Common myeloid progenitor, CD34-positive (primary cell): ENCODE results near the gene GSTK1.

Experiments
- CTCF ChIA-PET: fragments of 350-600 bp; sonication (Branson Sonifier 250); formaldehyde crosslinking; loops from one replicate; lab custom pipeline; 2021; ENCODE audit warnings: antibody characterized with exemption; lab: Charles Lee
- POLR2A ChIA-PET: fragments of 350-600 bp; sonication (Branson Sonifier 250); formaldehyde crosslinking; loops from one replicate; lab custom pipeline; 2021; ENCODE audit warnings: antibody characterized with exemption; lab: Charles Lee
- DNase-seq, 3 donors: peaks; one replicate each; pipeline versions ENCODE4 v3.0.0 to v3.0.0-alpha.2; 2013
- H3K27ac ChIP-seq, 2 experiments: 1 replicate in 1 of 2; 2 replicates in 1 of 2; pipeline ENCODE4 v1.7.0; 2013; ENCODE audit warnings: inconsistent platforms in 2 of 2, low read length in 2 of 2, mild to moderate bottlenecking in 2 of 2, low read depth in 1 of 2, moderate library complexity in 1 of 2; ENCODE audit not compliant: severe bottlenecking in 2 of 2, insufficient read depth in 1 of 2, poor library complexity in 1 of 2
- H3K27me3 ChIP-seq, 5 experiments: replicated peaks in 2 of 5; 1 replicate in 3 of 5; 2 replicates in 2 of 5; pipeline versions ENCODE4 v1.6.1 to v1.7.0; 2013; ENCODE audit warnings: low read length in 4 of 5, mild to moderate bottlenecking in 2 of 5, moderate library complexity in 2 of 5, inconsistent platforms in 1 of 5; ENCODE audit not compliant: insufficient read depth in 5 of 5, control insufficient read depth in 4 of 5
- H3K36me3 ChIP-seq, 4 experiments: 1 replicate in 2 of 4; 2 replicates in 2 of 4; pipeline versions ENCODE4 v1.6.1 to v1.7.0; 2013; ENCODE audit warnings: low read length in 3 of 4, control low read depth in 1 of 4, mild to moderate bottlenecking in 1 of 4; ENCODE audit not compliant: control insufficient read depth in 4 of 4, insufficient read depth in 4 of 4
- H3K4me1 ChIP-seq, 4 experiments: 1 replicate in 3 of 4; 2 replicates in 1 of 4; pipeline versions ENCODE4 v1.6.1 to v1.7.1; 2013; ENCODE audit warnings: low read length in 3 of 4, mild to moderate bottlenecking in 3 of 4, control low read depth in 1 of 4, inconsistent platforms in 1 of 4, moderate library complexity in 1 of 4; ENCODE audit not compliant: control insufficient read depth in 4 of 4, insufficient read depth in 4 of 4; ENCODE audit errors: control extremely low read depth in 1 of 4
- H3K4me3 ChIP-seq, 7 experiments: 1 replicate in 4 of 7; 2 replicates in 3 of 7; pipeline versions ENCODE4 v1.5.1 to v1.7.0; 2013; ENCODE audit warnings: mild to moderate bottlenecking in 7 of 7, low read length in 6 of 7, moderate library complexity in 6 of 7, inconsistent platforms in 2 of 7, low read depth in 2 of 7, control low read depth in 1 of 7; ENCODE audit not compliant: insufficient read depth in 4 of 7, control insufficient read depth in 1 of 7; ENCODE audit errors: extremely low read depth in 1 of 7
- H3K9me3 ChIP-seq, 5 experiments: 1 replicate in 4 of 5; 2 replicates in 1 of 5; pipeline versions ENCODE4 v1.6.1 to v1.7.1; 2013; ENCODE audit warnings: low read length in 4 of 5, mild to moderate bottlenecking in 2 of 5, inconsistent platforms in 1 of 5, low read depth in 1 of 5, moderate library complexity in 1 of 5; ENCODE audit not compliant: control insufficient read depth in 4 of 5, insufficient read depth in 2 of 5; ENCODE audit errors: control extremely low read depth in 1 of 5
- WGBS: methylation state at CpG from one replicate; pipeline ENCODE4 v1.1.5; 2013; ENCODE audit not compliant: insufficient coverage; 5-methylcytosine and 5-hydroxymethylcytosine counted together

Gene GSTK1

DNA sequence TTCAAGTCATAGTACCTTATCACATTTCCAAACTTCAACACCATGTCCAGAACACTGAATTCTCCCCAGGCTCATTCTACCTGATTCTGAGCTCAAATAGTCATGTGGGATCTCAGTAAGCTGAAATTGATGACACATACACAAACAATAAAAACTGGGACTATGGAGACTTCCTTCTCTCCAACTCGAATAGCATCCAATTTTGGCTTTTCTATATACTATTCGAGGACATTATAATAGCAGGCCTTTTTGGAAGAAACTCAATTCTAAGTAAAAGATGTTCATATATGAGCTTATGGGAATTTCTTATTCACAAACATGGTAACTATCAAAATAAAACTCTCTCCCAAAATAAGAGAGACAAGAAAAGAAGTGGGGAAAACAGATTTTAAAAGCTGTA is 42.0 kb upstream of the GSTK1 start:
- no peaks in the 10 kb centered on the region for H3K36me3 ChIP-seq
- no peak for DNase-seq
- H3K9me3 ChIP-seq, result no peaks in the 10 kb centered on the region
- peak overlapping the region in 1 of 7 experiments; percentile 34 for H3K4me3 ChIP-seq
- no CpG with 5 or more reads among the region's 2 CpGs for WGBS
- no peak overlapping the region for H3K27ac ChIP-seq
- POLR2A ChIA-PET, result no interaction called here
- CTCF ChIA-PET, result interaction anchor here (0.9 to 11.5 kb wide), 5 partner anchors 18 to 210 kb away, joined by 3 to 326 read pairs (median 3); no protein-coding TSS in a partner anchor
- H3K27me3 ChIP-seq, result no peaks in the 10 kb centered on the region
- peaks cover 0 to 11% (median 3%) of the 10 kb centered on the region in 4 experiments for H3K4me1 ChIP-seq

DNA sequence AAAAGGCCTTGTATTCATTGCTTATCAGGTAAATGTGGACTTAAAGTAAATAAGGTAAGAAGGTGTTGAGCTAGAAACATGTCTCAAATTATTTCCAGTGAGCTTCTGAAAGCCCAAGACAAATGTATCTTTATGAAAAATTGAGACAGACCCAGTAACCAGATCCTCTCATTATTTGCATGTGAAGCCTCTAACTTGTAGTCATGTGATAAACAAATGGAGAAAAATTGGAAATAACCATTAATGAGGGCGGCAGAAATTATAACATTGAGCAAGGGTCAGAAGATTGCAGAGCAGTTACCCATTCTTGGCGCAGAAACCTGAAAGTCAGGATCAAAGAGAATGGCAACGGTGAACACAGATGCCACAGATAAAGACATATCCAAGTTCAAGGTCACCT is 41.5 kb upstream of the GSTK1 start, which contains the start of gene TAS2R40:
Gene TAS2R40, plus strand, starts transcription at position 301 of the 400 bp plus-strand sequence. Its CDS starts 42 bp downstream, at position 343.
- Histone ChIP-seq H3K27ac (no peak within 1 kb of the TSS), H3K36me3 (no peaks in the 10 kb centered on the region), H3K27me3 (no peaks in the 10 kb centered on the region), H3K4me1 (peaks cover 0 to 11% (median 3%) of the 10 kb centered on the region in 4 experiments), H3K9me3 (no peaks in the 10 kb centered on the region), H3K4me3 (peak within 1 kb of the TSS in 2 of 7 experiments; percentile 8 to 37)
- POLR2A ChIA-PET, result no interaction called here
- DNase-seq, result no peak
- CTCF ChIA-PET, result interaction anchor here (0.9 to 11.5 kb wide), 5 partner anchors 10 to 211 kb away, joined by 3 to 326 read pairs (median 4); no protein-coding TSS in a partner anchor
- 100% methylated on average over 3 of the region's 3 CpGs for WGBS

DNA sequence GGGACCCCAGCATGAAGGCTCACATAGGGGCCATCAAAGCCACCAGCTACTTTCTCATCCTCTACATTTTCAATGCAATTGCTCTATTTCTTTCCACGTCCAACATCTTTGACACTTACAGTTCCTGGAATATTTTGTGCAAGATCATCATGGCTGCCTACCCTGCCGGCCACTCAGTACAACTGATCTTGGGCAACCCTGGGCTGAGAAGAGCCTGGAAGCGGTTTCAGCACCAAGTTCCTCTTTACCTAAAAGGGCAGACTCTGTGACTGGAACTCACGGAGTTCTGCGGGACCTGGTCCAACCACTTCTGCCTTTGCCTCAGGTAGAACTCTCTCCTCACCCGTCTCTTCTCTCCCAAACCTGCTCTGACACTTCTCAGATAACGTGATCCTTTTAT is 40.5 kb upstream of the GSTK1 start:
- POLR2A ChIA-PET, result no interaction called here
- H3K9me3 ChIP-seq, result no peaks in the 10 kb centered on the region
- H3K27me3 ChIP-seq, result no peaks in the 10 kb centered on the region
- WGBS, result 8% methylated on average over 5 of the region's 7 CpGs
- peaks cover 0 to 11% (median 3%) of the 10 kb centered on the region in 4 experiments for H3K4me1 ChIP-seq
- CTCF ChIA-PET, result interaction anchor here (0.9 to 11.5 kb wide), 5 partner anchors 7 to 212 kb away, joined by 3 to 326 read pairs (median 6); no protein-coding TSS in a partner anchor
- no peak overlapping the region for H3K27ac ChIP-seq
- H3K4me3 ChIP-seq, result peak overlapping the region in 1 of 7 experiments; percentile 8
- H3K36me3 ChIP-seq, result no peaks in the 10 kb centered on the region
- peak; percentile 33 to 87 (median 84) for DNase-seq

DNA sequence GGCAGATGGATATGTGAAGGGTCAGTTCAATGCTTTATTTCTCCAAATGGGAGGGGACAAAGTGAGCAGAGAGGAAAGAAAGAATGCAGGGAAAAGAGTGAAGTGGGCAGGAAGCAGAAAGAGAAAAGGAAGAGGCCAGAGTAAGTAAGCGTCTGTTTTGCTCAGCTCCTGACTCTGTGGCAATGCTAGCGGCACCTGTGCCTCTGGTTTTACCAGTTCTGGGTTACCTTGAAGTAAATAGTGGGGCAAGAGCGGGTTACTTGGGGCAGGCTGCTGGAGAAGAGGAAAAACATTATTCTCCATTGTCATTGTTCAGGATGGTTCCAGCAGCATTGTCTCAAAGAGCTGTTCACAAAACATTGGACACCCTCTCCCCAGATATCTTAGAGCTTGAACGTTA is 39.5 kb upstream of the GSTK1 start:
- no peak for DNase-seq
- Histone ChIP-seq H3K4me3 (no peak overlapping the region), H3K27ac (no peak overlapping the region), H3K27me3 (no peaks in the 10 kb centered on the region), H3K9me3 (no peaks in the 10 kb centered on the region), H3K36me3 (no peaks in the 10 kb centered on the region), H3K4me1 (peaks cover 0 to 11% (median 3%) of the 10 kb centered on the region in 4 experiments)
- CTCF ChIA-PET, result interaction anchor here (1.0 to 11.5 kb wide), 5 partner anchors 8 to 329 kb away, joined by 3 to 326 read pairs (median 6); no protein-coding TSS in a partner anchor
- POLR2A ChIA-PET, result no interaction called here
- 92% methylated on average over 3 of the region's 4 CpGs for WGBS

DNA sequence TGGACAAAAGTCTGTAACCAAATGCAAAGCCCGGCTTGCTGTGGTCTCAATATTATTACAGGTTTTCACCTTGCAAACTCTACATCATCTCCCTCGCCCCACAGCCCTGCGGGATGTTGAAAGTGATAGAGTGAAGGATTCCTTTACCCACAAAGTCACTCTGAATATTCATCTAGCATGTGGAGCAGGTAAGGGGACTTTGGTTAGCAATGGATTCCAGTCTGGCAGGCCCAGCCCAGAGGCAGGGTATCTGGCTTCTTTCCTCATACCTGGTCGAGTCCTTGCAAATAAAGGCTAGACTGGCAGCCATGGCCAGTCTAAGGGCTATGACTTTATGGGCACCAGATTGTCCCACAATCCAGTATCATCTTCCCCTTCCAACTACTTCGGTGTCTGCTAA is 38.2 kb upstream of the GSTK1 start:
- no peak overlapping the region for H3K4me3 ChIP-seq
- H3K36me3 ChIP-seq, result no peaks in the 10 kb centered on the region
- 100% methylated on average over 1 of the region's 5 CpGs for WGBS
- DNase-seq, result no peak
- no peak overlapping the region for H3K27ac ChIP-seq
- CTCF ChIA-PET, result interaction anchor here (2.6 to 11.5 kb wide), 2 partner anchors 10 to 214 kb away, joined by 12 to 326 read pairs; no protein-coding TSS in a partner anchor
- H3K9me3 ChIP-seq, result no peaks in the 10 kb centered on the region
- POLR2A ChIA-PET, result no interaction called here
- H3K4me1 ChIP-seq, result peaks cover 0 to 11% (median 3%) of the 10 kb centered on the region in 4 experiments
- H3K27me3 ChIP-seq, result no peaks in the 10 kb centered on the region

DNA sequence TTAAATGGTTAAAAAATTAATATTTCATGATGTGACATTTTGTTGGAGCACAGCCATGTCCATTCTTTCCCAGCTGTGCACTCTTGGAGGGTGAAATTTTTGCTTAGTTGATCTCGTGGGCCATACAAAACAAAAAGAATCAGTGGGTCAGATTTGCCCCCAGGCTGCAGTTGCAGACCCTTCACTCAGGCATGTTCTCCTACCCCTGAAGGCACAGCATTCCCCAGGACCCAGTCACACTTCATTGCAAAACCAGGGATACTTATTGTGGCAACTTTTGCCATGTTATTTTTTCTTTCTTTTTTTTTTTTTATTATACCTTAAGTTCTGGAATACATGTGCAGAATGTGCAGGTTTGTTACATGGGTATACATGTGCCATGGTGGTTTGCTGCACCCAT is 35.4 kb upstream of the GSTK1 start:
- Histone ChIP-seq H3K27ac (no peak overlapping the region), H3K4me1 (peaks cover 0 to 4% (median 0%) of the 10 kb centered on the region in 4 experiments), H3K4me3 (no peak overlapping the region), H3K27me3 (no peaks in the 10 kb centered on the region), H3K36me3 (no peaks in the 10 kb centered on the region), H3K9me3 (no peaks in the 10 kb centered on the region)
- ChIA-PET CTCF (interaction anchor here (4.6 kb wide), 1 partner anchor 12 kb away, joined by 23 read pairs; no protein-coding TSS in a partner anchor), POLR2A (no interaction called here)
- no peak for DNase-seq
- WGBS, result 92% methylated on average over 1 of the region's 1 CpG

DNA sequence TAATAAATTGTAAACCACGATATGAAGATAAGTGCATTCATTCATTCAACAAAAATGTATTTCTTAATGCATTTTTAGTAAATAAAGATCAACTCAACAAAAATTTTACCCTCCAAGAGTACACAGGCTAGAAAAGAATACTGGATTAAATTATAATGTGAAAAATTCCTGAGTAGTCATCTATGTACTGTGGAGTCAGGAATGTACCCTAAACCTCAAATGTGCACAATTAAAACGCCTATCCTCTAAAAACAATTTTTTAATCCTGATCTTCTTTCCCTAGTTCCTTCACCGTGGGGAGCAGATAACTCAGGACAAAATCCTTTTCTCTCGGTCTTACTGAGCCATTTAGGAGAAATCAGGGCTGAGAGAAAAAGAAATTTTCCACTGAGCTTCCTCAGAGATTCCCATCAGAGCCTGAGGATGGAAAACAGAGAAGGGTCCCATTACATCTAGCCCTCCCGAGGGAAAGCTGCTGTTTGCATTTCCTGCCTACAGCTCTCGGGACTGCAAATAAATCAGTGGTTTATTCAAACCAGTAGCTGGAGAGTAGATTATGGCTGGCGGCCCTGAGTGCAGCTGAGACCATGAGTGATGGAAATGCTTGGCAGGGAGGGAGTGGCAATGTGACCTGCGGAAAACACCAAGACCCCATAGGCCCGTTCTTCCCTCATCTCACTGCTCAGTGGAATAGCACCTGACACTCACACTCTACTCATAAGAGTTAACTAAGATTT is 34.0 kb upstream of the GSTK1 start:
- H3K27me3 ChIP-seq, result no peaks in the 10 kb centered on the region
- DNase-seq, result no peak
- H3K36me3 ChIP-seq, result no peaks in the 10 kb centered on the region
- no peaks in the 10 kb centered on the region for H3K4me1 ChIP-seq
- no peaks in the 10 kb centered on the region for H3K9me3 ChIP-seq
- ChIA-PET CTCF (interaction anchor here (1.1 to 4.6 kb wide), 4 partner anchors 11 to 220 kb away, joined by 3 to 23 read pairs (median 4); no protein-coding TSS in a partner anchor), POLR2A (no interaction called here)
- H3K4me3 ChIP-seq, result no peak overlapping the region
- no peak overlapping the region for H3K27ac ChIP-seq
- 78% methylated on average over 5 of the region's 9 CpGs for WGBS
